Stimulated activated memory B cell treated with anti-CD40 and anti-IgM and Interleukin-4, amounts not matched to agents 10 μg/mL and 1 μg/mL and 100 μg/mL, for 72 hours (primary cell): ENCODE data around the gene OLIG3.

Experiments
- ATAC-seq: fragments of 150-1000 bp; cut with Tn5 transposase; 2 replicates; pipeline ENCODE4 v1.10.0; 2021
- H3K27ac Mint-ChIP-seq: one replicate; pipeline ENCODE4 v1.8.0; 2022; ENCODE audit warnings: mild to moderate bottlenecking, mixed read lengths
- H3K27me3 Mint-ChIP-seq: one replicate; pipeline ENCODE4 v1.8.0; 2022; ENCODE audit warnings: mixed read lengths
- H3K36me3 Mint-ChIP-seq: one replicate; pipeline ENCODE4 v1.8.0; 2022; ENCODE audit warnings: mixed read lengths
- H3K4me1 Mint-ChIP-seq: one replicate; pipeline ENCODE4 v1.8.0; 2022; ENCODE audit warnings: mixed read lengths
- H3K4me3 Mint-ChIP-seq: one replicate; pipeline ENCODE4 v1.8.0; 2022; ENCODE audit warnings: mild to moderate bottlenecking, moderate library complexity, mixed read lengths
- H3K9me3 Mint-ChIP-seq: one replicate; pipeline ENCODE4 v1.8.0; 2022; ENCODE audit warnings: mixed read lengths

The OLIG3 gene

DNA sequence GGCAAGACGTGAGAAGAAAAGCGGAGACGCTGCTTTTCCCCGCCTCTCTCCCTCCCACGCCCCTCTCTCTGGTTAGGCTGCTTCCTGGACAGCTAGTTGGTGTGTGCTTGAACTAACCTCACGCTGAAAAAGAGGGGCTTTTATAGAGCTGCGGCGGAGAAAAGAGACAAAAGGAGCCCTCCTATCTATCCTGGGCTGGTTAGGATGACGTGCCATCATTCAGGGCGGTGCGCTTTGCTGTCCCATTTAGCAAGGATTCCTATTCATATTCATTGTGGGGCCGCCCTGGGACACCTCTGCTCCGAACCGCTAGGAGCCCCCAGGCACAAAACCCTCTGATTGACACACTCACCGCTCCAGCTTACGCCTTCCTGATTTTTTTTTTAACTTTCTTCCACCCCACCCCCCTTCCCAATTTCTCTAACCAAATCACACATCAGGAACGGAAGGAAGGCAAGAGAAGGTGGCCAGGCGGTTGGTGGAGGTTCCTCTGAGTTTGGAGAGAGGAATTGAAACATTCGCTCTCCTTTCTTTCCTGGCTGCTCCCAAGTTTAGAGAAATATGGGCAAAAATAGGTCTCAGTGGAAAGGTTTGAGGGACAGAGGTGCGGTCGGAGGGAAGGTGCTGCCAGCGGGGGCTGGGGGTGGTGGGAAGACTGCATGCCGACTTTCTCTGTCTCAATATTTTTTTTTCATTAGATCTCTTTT, at the start of gene OLIG3:
Gene OLIG3 (minus strand): TSS at position 114 of the 707 bp plus-strand sequence. CDS start 224 bp downstream, outside the sequence.
- no peak within 1 kb of the TSS for H3K27ac Mint-ChIP-seq
- peaks cover 92% of the 10 kb centered on the region for H3K27me3 Mint-ChIP-seq
- peaks cover 52% of the 10 kb centered on the region for H3K4me1 Mint-ChIP-seq
- H3K4me3 Mint-ChIP-seq = peak within 1 kb of the TSS; percentile 64
- peaks cover 4% of the 10 kb centered on the region for H3K9me3 Mint-ChIP-seq
- peaks cover 5% of the 10 kb centered on the region for H3K36me3 Mint-ChIP-seq
- no peak for ATAC-seq

DNA sequence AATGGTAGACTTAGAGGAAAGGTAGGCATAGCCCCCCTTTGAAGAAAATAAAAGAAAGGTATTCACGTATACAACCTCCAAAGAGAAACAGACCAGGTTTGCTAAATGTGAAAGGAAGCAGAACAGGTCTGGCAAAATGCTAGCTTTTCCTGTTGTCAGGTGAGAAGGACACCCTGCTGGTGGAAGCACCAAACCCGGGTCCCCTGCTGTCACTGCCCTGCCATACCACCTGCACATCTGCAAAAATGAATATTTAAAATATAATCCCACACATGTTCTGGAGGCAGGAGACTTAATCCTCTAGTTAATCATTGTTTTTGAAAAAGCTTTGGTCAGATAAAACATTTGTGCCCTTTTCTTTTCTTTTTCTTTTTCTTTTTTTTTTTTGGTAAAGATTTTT, 48.9 kb upstream of the OLIG3 start:
- H3K9me3 Mint-ChIP-seq = no peaks in the 10 kb centered on the region
- no peak overlapping the region for H3K4me3 Mint-ChIP-seq
- H3K27me3 Mint-ChIP-seq = peaks cover 42% of the 10 kb centered on the region
- no peak for ATAC-seq
- no peaks in the 10 kb centered on the region for H3K4me1 Mint-ChIP-seq
- H3K36me3 Mint-ChIP-seq = no peaks in the 10 kb centered on the region
- H3K27ac Mint-ChIP-seq = no peak overlapping the region

DNA sequence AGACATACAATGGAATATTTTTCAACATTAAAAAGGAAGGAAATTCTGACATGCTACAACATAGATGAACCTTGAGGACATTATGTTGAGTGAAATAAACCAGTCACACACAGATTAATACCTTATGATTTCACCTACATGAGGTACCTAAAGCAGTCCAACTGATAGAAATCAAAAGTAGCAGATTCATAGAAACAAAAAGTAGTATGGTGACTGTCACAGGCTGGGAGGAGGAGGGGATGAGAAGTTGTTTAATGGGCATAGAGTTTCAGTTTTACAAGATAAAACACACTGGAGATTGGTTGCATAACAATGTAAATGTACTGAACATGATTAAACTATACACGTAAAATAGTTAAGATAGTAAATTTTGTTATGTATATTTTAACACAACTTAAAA, 48.5 kb upstream of the OLIG3 start:
- no peak overlapping the region for H3K27ac Mint-ChIP-seq
- no peaks in the 10 kb centered on the region for H3K4me1 Mint-ChIP-seq
- H3K27me3 Mint-ChIP-seq = peaks cover 38% of the 10 kb centered on the region
- no peaks in the 10 kb centered on the region for H3K36me3 Mint-ChIP-seq
- no peak overlapping the region for H3K4me3 Mint-ChIP-seq
- no peak for ATAC-seq
- H3K9me3 Mint-ChIP-seq = no peaks in the 10 kb centered on the region

DNA sequence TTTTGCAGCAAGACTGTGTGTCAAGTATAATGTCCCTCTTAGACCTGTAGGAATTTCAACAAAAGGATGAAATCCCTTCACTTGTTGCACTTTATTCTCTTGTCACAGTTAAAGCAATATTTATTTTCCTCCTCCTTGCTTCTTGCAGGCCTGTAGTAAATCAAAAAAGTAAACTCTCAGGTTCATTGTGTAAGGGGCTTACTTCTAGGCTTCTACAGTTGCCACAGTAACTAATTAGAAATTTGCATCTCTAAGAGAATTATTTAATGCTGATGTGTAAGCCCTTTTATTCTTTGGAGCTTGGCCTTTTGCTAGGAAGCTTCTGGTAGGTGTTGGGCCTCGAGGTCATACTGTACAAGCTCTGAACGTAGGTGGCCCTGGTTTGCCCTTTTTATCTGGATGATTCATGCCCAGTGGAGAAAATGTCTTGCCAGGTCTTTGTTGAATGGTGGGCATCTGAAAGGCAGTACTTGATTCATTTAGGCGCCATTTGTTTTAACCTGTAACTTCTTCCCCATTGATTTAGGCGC, 47.4 kb upstream of the OLIG3 start:
- Mint-ChIP-seq H3K27me3 (peaks cover 32% of the 10 kb centered on the region), H3K36me3 (no peaks in the 10 kb centered on the region), H3K9me3 (no peaks in the 10 kb centered on the region), H3K27ac (no peak overlapping the region), H3K4me3 (no peak overlapping the region), H3K4me1 (no peaks in the 10 kb centered on the region)
- no peak for ATAC-seq

DNA sequence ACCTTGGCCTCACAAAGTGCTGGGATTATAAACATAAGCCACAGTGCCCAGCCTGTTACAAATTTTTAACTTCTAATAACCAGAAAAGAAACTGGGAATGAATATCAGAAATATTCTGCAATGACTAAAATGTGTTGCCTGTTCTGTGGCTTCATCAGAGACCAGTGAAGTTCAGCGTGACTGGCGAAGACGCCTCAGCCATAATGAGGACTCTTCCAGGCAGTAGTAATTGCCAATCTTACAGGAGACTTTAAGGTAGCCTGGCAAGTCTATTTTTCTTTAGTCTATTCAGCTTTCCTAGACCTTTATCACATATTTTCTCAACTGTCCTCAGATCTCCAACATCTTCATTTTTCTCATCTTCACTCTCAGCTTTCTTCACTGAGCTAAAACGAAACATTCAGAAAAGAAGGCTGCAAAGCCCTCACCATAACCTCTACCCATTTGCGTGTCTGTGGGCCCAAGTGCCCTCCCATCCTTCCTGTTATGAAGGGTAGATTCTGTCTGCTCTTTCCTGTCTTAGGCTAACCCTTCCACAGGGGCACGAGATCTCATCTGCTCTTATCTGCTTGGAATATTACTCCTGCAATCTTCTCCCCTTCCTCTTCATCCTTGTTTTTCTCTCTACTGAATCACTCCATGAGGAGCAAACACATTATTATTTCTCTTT, 42.0 kb upstream of the OLIG3 start:
- no peaks in the 10 kb centered on the region for H3K36me3 Mint-ChIP-seq
- no peaks in the 10 kb centered on the region for H3K9me3 Mint-ChIP-seq
- no peak for ATAC-seq
- no peak overlapping the region for H3K27ac Mint-ChIP-seq
- no peak overlapping the region for H3K4me3 Mint-ChIP-seq
- peaks cover 18% of the 10 kb centered on the region for H3K27me3 Mint-ChIP-seq
- no peaks in the 10 kb centered on the region for H3K4me1 Mint-ChIP-seq

DNA sequence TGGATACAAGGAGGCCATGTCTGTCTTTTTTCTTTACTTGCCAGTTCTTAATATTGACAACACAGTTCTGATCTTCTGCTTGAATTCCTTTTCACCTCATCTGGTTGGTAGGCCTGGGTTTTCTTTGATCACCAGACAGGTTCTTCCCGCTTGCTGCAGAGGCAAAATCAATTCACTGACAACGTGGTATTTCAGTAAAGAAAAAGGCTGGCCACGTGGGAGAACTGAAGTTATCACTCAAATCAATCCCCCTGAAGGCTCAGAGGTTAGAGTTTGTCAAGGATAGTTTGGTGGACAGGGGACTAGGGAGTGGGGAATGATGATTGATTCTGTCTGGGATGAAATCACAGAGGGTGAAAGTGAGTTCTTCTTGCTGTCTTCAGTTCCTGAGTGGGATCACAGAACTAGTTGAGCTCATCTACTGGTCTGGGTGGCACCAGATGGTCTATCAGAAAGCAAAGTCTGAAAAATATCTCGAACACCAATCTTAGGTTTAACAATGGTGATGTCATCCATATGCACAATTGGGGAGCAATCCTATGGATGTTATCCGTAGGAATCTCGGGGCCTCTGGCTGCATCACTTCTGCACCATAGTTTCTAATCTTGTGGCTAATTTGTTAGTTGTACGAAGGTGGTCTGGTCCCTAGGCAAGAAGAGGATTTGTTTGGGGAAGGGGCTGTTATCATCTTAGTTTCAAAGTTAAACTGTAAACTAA, 37.3 kb upstream of the OLIG3 start:
- peaks cover 5% of the 10 kb centered on the region for H3K9me3 Mint-ChIP-seq
- peaks cover 6% of the 10 kb centered on the region for H3K36me3 Mint-ChIP-seq
- peaks cover 40% of the 10 kb centered on the region for H3K27me3 Mint-ChIP-seq
- no peak overlapping the region for H3K27ac Mint-ChIP-seq
- H3K4me1 Mint-ChIP-seq = no peaks in the 10 kb centered on the region
- no peak for ATAC-seq
- H3K4me3 Mint-ChIP-seq = no peak overlapping the region

DNA sequence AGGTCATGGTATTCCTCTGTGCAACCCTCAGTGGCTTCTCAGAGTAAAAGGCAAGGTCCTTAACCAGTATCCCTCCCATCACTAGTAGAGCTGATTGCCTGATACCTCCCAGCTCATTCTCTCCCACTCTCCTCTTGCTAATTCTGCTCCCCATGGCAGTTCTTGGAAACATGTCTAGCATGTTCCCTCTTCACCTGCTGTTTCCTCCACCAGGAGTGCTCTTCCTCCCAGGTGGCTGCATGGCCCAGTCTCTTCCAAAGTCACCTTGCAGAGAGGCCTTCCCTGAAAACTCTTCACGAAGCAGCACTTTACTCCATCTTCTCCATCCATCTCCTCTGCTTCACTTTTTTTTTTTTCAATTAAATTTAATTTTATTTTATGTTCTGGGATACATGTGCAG, 36.2 kb upstream of the OLIG3 start:
- peaks cover 6% of the 10 kb centered on the region for H3K36me3 Mint-ChIP-seq
- peaks cover 42% of the 10 kb centered on the region for H3K27me3 Mint-ChIP-seq

DNA sequence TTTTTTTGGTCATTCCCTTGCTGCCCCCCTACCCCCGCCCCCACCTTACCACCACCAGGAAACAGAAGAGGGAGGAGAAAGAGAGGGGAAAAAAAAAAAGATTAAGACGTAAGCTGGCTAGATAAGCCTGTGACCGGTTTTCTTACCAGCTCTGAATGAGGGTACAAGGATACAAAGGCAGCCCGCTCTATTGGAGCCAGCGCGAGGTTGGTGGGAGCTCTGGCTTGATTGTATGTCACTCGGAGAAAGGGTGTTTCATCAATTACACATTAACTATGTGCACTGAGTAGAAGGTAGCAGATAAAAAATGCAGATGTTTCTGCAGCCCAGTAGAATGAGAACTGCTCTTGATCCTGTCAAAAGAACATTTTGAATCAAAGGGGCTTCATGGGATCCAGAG, 28.6 kb upstream of the OLIG3 start:
- peaks cover 28% of the 10 kb centered on the region for H3K27me3 Mint-ChIP-seq
- no peak for ATAC-seq

More for the DNA sequence above, 36.2 kb upstream of the OLIG3 start:
- Mint-ChIP-seq H3K4me1 (no peaks in the 10 kb centered on the region), H3K27ac (no peak overlapping the region), H3K4me3 (no peak overlapping the region), H3K9me3 (peaks cover 12% of the 10 kb centered on the region)
- ATAC-seq = no peak

DNA sequence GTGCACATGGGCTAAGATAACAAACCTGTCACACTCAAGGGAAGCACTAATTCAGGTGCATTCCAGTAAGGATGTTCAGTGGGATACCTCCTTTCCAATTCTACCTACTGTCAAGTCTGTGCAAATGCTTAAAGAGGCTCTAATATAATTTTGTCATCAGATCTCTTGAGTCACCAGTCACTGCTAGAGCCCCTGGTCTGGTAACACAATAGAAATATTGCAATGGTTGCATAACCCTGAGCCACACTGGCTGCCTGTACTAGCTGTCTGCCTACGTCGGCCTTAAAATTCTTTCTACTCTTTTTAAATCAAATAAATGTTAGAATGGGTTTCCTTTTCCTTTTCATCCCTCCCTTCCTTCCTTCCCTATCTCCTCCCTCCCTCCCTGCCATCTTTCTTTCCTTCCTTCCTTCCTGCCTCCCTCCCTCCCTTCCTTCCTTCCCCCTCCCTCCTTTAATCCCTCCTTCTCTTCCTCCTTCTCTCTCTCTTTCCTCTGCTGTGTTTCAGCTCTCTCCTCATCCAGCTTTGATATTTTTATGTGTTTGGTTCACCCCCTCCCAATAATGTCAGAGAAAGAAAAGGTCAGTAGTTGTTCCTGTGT, 28.1 kb upstream of the OLIG3 start:
- Mint-ChIP-seq H3K4me1 (no peaks in the 10 kb centered on the region), H3K36me3 (no peaks in the 10 kb centered on the region), H3K9me3 (peaks cover 8% of the 10 kb centered on the region), H3K27me3 (peaks cover 33% of the 10 kb centered on the region), H3K4me3 (no peak overlapping the region), H3K27ac (no peak overlapping the region)
- ATAC-seq = no peak

More for the DNA sequence above, 28.6 kb upstream of the OLIG3 start:
- Mint-ChIP-seq H3K36me3 (no peaks in the 10 kb centered on the region), H3K9me3 (peaks cover 8% of the 10 kb centered on the region), H3K27ac (no peak overlapping the region), H3K4me1 (no peaks in the 10 kb centered on the region), H3K4me3 (no peak overlapping the region)

DNA sequence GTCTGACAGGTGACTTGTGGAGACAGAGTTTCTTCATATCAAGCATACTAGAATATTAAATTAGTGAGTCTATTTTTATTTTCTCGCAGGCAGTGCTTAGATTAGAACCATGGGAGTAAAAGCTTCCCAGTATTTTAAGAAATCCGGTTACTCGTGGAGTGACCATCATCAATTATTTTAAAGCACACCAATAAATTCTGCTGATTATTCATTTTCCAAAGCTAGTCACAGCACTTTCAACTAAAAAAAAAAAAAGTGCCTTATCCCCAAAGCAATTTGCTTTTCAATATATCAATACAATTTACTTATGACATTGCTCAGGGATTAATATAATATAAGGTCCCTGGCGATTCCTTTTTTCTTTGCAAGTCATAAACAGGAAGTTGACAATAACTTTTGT, 26.3 kb upstream of the OLIG3 start:
- Mint-ChIP-seq H3K27me3 (peaks cover 50% of the 10 kb centered on the region), H3K27ac (no peak overlapping the region)

DNA sequence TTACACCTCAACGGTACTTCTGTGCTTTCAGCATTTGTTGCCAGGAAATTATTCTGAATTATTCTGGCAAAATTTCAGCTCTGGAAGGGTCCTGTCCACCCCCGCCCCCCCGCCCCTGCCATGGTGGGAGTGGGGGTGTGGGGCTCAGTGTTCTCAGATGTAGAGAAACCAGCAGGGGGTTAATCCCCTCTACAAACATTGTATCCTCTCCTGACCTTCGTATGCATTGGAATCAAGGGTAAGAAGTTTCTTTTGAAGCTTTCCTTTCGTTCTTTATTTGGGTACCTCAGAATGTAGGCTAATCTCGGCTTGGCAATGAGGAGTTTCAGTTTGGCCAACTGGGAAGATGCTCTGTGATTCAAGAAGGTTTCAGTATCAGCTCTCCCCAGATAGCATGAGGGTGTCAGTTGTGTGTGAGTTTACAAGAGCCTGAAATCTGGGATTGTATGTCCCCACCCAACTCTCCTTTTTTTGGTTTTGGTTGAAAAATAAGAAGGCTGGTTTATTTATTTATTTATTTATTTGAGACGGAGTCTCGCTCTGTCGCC, 25.5 kb upstream of the OLIG3 start:
- ATAC-seq = no peak
- no peak overlapping the region for H3K4me3 Mint-ChIP-seq
- H3K36me3 Mint-ChIP-seq = no peaks in the 10 kb centered on the region
- H3K9me3 Mint-ChIP-seq = no peaks in the 10 kb centered on the region
- H3K27ac Mint-ChIP-seq = no peak overlapping the region
- peaks cover 52% of the 10 kb centered on the region for H3K27me3 Mint-ChIP-seq
- no peaks in the 10 kb centered on the region for H3K4me1 Mint-ChIP-seq

More for the DNA sequence above, 26.3 kb upstream of the OLIG3 start:
- H3K4me3 Mint-ChIP-seq = no peak overlapping the region
- H3K4me1 Mint-ChIP-seq = no peaks in the 10 kb centered on the region
- H3K36me3 Mint-ChIP-seq = no peaks in the 10 kb centered on the region
- no peaks in the 10 kb centered on the region for H3K9me3 Mint-ChIP-seq
- no peak for ATAC-seq

DNA sequence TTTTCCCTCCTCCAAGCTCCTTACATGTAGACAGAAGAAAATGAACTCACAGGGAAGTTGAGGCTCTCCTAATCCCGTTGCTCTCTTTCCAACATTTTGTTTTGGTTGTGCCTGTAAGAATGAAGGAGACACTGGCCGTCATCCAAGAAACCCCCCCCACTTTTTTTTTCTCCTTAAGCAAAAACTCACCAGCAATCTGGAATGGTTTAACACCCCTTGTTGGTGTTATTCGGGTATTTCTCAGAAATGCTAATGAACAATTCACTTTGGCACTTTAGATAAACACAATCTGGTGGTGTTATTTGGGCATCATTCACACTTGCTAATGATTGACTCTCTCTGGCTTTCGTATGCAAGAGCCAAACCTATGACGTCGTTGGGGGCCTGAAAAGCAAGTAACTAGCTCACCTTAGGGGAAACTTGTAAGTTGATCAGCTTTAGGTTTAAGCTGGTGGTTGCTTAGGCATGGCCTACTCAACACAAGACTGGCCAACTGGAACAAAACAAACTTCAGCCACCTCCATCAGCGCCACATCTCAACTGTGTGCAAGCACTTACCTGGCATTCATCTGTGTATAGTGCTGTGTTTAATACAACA, 24.3 kb upstream of the OLIG3 start:
- H3K4me1 Mint-ChIP-seq = no peaks in the 10 kb centered on the region
- no peak overlapping the region for H3K27ac Mint-ChIP-seq
- ATAC-seq = no peak
- no peak overlapping the region for H3K4me3 Mint-ChIP-seq
- H3K36me3 Mint-ChIP-seq = no peaks in the 10 kb centered on the region
- H3K27me3 Mint-ChIP-seq = peaks cover 56% of the 10 kb centered on the region
- H3K9me3 Mint-ChIP-seq = no peaks in the 10 kb centered on the region

DNA sequence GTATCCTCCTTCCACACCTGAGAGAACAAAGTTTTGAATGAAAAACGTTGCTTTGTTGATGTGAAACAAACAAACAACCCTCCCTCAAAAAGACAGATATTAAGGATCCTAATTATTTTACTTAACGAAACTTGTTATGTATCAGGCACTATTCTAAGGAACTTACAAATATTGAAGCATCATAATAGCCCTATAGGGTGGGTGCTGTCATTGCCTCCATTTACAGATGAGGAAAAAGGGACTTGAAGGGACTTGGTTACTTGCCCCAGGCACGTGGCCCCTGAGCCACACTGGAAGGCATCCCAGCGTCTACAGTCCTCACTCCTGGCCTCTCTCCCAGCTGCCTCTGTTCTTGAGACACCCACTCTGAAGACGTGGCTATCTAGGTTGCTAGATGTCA, 20.2 kb upstream of the OLIG3 start:
- no peak overlapping the region for H3K4me3 Mint-ChIP-seq
- H3K4me1 Mint-ChIP-seq = no peaks in the 10 kb centered on the region
- H3K27me3 Mint-ChIP-seq = peaks cover 55% of the 10 kb centered on the region
- H3K9me3 Mint-ChIP-seq = peaks cover 3% of the 10 kb centered on the region
- ATAC-seq = no peak
- no peaks in the 10 kb centered on the region for H3K36me3 Mint-ChIP-seq
- no peak overlapping the region for H3K27ac Mint-ChIP-seq

DNA sequence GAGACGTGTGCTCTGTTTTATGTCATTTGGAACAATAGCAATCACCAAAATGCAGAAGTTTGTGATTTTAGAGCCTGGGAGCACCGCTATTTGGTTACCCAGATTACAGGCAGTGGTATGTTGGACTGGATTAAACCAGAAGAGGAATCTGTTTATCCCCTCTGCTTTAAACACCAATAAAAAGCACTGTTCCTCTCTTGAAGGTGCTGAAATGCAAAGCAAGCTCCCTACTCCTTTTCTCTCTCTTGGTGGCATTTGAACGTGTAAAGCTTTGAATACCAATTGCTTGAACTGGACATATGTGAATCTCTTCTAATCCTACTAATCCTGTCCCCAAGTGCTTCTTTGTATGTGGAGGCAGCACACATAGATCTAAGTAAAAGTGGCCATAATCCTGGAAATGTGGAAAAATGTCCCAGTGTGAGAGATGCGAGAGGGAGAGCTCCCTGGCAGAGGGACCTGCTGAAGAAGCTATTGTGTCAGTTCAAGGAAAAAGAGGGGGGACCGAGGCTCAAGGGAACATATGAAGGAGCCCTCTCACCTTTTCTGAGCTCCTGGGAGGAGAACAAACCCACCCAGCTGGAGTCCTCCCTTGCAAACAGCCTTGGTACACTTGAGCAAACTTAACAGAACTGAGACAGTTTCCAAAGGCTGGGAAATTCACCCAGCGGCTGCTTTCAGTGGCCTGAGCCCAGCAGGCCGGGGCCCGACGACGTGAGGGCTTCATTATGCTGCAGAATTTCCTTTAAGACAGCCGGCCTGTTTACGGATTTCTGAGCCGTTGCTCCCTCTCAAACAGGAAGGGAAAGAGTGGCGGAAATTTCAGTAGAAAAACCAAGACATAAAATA, 18.8 kb upstream of the OLIG3 start:
- Mint-ChIP-seq H3K9me3 (peaks cover 3% of the 10 kb centered on the region), H3K36me3 (no peaks in the 10 kb centered on the region), H3K27me3 (peaks cover 67% of the 10 kb centered on the region), H3K4me3 (no peak overlapping the region), H3K4me1 (no peaks in the 10 kb centered on the region), H3K27ac (no peak overlapping the region)
- ATAC-seq = no peak
